Measurements from ENCODE around the gene NUMB. TPM values are rescaled to one million over a fixed set of nuclear protein-coding genes. Genes with fewer than 3 reads are reported as not detected.
"Not testable (repeated sequence)": the region's sequence is repeated elsewhere in the genome, so short reads cannot be mapped to it uniquely, and the experiment has no call there.

NUMB gene
- total and polyA plus RNA-seq, 9 donors: 32.9 to 78.2 (median 67.6) TPM

- no peak overlapping the region for H3K4me3 ChIP-seq
- no peak overlapping the region for H3K27ac ChIP-seq
- H3K36me3 ChIP-seq: no peaks in the 10 kb centered on the region
- no peak for DNase-seq
- no peaks in the 10 kb centered on the region for H3K9me3 ChIP-seq
- H3K4me1 ChIP-seq (ENCODE audit: insufficient read depth): no peaks in the 10 kb centered on the region
- H3K27me3 ChIP-seq: no peaks in the 10 kb centered on the region
- no peak for TF ChIP-seq POLR2A (IDR thresholded peaks at IDR 0.05)
- TF ChIP-seq EP300 (IDR thresholded peaks at IDR 0.05): no peak
- TF ChIP-seq CTCF (IDR thresholded peaks at IDR 0.05): no peak
- intact Hi-C loops (cut with DNase I): no loop called here
Measured at GRCh38 chr14:73393375-73393774, 65.0 kb downstream of the NUMB start.

- H3K27me3 ChIP-seq: no peaks in the 10 kb centered on the region
- H3K4me3 ChIP-seq: no peak overlapping the region
- H3K9me3 ChIP-seq: no peaks in the 10 kb centered on the region
- TF ChIP-seq POLR2A (IDR thresholded peaks at IDR 0.05): no peak
- no peak for TF ChIP-seq CTCF (IDR thresholded peaks at IDR 0.05)
- no peak for TF ChIP-seq EP300 (IDR thresholded peaks at IDR 0.05)
- H3K27ac ChIP-seq: no peak overlapping the region
- H3K36me3 ChIP-seq: no peaks in the 10 kb centered on the region
- no peak for DNase-seq
- intact Hi-C loops (cut with DNase I): no loop called here
- WGBS, 3 donors: 93 to 94% (median 94%) methylated on average over 4 of the region's 4 CpGs
- H3K4me1 ChIP-seq (ENCODE audit: insufficient read depth): no peaks in the 10 kb centered on the region
Measured at GRCh38 chr14:73392329-73393257, 65.8 kb downstream of the NUMB start.

GRCh38 chr14:73387860-73388259 is 70.5 kb downstream of the NUMB start:
- DNase-seq; H3K27ac ChIP-seq; H3K4me1 ChIP-seq (ENCODE audit: insufficient read depth); H3K36me3 ChIP-seq; H3K9me3 ChIP-seq; H3K27me3 ChIP-seq; H3K4me3 ChIP-seq; intact Hi-C loops (cut with DNase I): not testable (repeated sequence)
- 94 to 97% (median 97%) methylated on average over 2 to 3 of the region's 3 CpGs for WGBS, 3 donors

GRCh38 chr14:73386342-73386741 is 72.0 kb downstream of the NUMB start:
- no peaks in the 10 kb centered on the region for H3K36me3 ChIP-seq
- H3K4me1 ChIP-seq (ENCODE audit: insufficient read depth): no peaks in the 10 kb centered on the region
- DNase-seq: no peak
- H3K27ac ChIP-seq: no peak overlapping the region
- intact Hi-C loops (cut with DNase I): no loop called here
- TF ChIP-seq CTCF (IDR thresholded peaks at IDR 0.05): no peak
- no peak for TF ChIP-seq EP300 (IDR thresholded peaks at IDR 0.05)
- no peak for TF ChIP-seq POLR2A (IDR thresholded peaks at IDR 0.05)
- H3K27me3 ChIP-seq: no peaks in the 10 kb centered on the region
- 82 to 89% (median 87%) methylated on average over 3 of the region's 3 CpGs for WGBS, 3 donors
- no peak overlapping the region for H3K4me3 ChIP-seq
- no peaks in the 10 kb centered on the region for H3K9me3 ChIP-seq

- WGBS, 3 donors: 97 to 100% (median 98%) methylated on average over 3 to 4 of the region's 4 CpGs
Measured at GRCh38 chr14:73385021-73385420, 73.3 kb downstream of the NUMB start.

More at GRCh38 chr14:73385021-73385420, 73.3 kb downstream of the NUMB start:
- intact Hi-C loops (cut with DNase I); H3K27ac ChIP-seq; H3K4me3 ChIP-seq; H3K36me3 ChIP-seq; H3K27me3 ChIP-seq; DNase-seq; H3K9me3 ChIP-seq; H3K4me1 ChIP-seq (ENCODE audit: insufficient read depth): not testable (repeated sequence)
